NCI-H510A (cell line): ENCODE measurements around the gene B4GALT7.
"Not testable (repeated sequence)": the region's sequence is repeated elsewhere in the genome, so short reads cannot be mapped to it uniquely, and the experiment has no call there.

Experiments used
- DNase-seq: peaks from one replicate; lab custom pipeline; 2025; lab: John Stamatoyannopoulos, UW

B4GALT7 gene, protein sequence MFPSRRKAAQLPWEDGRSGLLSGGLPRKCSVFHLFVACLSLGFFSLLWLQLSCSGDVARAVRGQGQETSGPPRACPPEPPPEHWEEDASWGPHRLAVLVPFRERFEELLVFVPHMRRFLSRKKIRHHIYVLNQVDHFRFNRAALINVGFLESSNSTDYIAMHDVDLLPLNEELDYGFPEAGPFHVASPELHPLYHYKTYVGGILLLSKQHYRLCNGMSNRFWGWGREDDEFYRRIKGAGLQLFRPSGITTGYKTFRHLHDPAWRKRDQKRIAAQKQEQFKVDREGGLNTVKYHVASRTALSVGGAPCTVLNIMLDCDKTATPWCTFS

GRCh38 chr5:177599731-177600507 lies at the start of gene B4GALT7:
B4GALT7 (plus strand) TSS chr5:177600132; CDS start chr5:177600211, 79 bp downstream.
- peak; percentile 52 for DNase-seq

DNA sequence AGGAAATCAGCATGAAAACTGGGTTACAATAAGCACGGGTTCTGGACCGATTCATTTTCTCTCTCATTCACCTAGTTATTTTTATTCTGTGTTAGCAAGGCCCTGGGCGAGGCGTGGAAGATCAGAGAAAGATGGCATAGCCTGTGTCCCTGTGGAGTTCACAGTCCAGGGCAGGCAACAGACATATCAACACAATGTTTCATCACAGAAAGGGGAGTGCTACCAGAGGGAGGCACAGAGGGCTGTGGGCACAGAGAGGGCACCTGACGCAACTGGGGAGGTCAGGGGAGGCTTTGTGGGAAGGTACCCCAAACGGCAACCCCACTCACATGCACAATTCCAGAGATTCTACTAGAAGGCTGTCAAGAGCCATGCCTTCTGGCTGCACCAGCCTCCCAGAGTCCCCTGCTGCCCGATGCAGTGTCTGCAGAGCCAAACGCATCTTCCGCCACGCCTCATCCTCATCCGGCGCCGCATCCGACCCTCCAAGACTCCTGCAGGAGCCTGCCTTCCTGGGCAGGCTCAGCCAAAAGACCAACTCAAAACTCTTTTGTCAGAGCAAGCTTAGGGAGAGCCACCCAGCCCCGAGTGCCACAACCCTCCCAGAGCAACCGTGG lies 47.0 kb upstream of the B4GALT7 start:
- no peak for DNase-seq

- DNase-seq = no peak
Observed at GRCh38 chr5:177553671-177554429, 46.1 kb upstream of the B4GALT7 start.

- DNase-seq = peak; percentile 76
Observed at GRCh38 chr5:177554474-177555111, 45.3 kb upstream of the B4GALT7 start, which contains the start of gene FAM193B. FAM193B (minus strand) TSS chr5:177554563; CDS start chr5:177554458, 105 bp downstream.

- no peak for DNase-seq
Observed at GRCh38 chr5:177555228-177555627, 44.7 kb upstream of the B4GALT7 start.

- no peak for DNase-seq
Observed at GRCh38 chr5:177555665-177556064, 44.3 kb upstream of the B4GALT7 start.

DNA sequence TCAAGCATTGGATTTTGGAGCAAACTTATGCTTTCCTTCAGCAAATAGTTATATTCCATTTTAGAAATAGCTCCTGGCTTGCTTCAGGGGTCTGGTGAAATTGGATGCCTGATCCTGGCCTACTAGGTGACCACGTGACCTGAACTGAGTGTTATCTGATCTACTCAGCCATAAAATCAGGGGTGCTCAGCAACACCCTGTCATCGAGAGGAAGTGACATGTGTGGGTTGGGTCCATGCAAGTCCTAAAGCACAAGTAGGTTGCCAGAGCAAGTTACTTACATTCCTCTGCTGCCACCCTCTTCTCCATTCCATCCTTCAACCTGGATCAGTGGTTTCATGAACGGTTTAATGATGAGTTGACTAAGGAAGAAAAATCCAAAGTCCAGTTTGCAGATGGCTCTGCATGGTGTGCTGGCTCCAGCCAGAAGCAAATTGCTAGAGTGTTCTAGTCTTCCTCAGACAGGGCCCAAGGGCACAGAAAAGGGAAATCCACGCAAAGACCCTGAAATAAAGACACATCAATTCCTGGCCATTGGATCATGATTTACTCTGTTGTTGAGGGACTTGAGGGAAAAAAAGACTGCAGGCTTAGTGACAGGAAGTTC lies 42.8 kb upstream of the B4GALT7 start:
- no peak for DNase-seq

DNA sequence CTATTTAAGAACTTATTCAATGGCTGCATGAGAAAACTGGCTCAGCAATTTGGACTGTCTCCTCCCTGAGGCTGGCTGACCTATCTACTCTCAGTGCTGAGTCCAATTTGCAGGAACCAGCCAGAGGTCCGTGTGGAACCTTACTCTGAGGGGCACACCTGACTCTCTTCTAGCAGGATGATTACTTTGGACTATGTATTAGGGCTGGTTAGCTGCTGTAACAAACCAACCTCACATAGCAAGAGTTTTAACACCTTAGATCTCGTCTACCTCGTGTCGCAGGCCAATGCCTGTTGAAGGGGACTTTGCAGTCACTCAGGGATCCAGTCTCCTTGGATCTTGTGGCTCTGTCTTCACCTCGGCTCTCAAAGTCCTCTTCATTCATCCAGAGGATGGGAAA lies 42.1 kb upstream of the B4GALT7 start:
- no peak for DNase-seq

GRCh38 chr5:177559446-177559941 lies 40.4 kb upstream of the B4GALT7 start:
- not testable (repeated sequence) for DNase-seq

DNA sequence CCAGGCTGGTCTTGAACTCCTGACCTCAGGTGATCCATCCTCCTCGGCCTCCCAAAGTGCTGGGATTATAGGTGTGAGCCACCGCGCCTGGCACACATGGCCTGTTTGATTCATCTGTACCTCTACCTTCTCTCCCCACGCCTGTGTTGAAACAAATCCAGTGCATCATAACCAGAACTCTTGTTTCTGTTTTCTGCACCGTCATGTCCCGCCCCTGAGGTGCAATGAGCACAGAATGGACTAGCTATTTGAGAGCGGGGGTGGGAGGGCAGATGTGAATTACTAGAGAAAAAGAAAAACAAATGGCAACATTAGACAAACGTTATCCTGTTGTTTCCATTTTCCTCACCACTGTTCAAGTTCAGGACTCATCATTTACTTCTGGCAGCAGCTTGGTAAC lies 34.9 kb upstream of the B4GALT7 start:
- no peak for DNase-seq

DNA sequence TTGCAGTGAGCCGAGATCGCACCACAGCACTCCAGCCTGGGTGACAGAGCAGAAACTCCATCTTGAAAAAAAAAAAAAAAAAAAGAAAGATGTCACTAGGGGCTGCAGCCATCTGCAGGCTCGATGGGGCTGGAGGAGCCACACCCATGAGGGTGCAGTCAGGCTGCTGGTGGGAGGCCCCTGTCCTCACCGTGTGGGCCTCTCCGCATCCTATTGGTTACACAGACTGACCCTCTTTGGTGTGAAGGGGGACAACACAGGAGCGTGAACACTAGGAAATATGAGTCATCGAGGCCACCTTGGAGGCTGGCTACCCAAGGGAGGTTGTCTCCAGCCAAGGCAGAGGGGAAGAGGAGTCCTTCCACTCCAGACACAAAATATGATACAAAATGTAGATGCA lies 31.6 kb upstream of the B4GALT7 start:
- DNase-seq = no peak

GRCh38 chr5:177569894-177570293 lies 30.0 kb upstream of the B4GALT7 start:
- DNase-seq = no peak

- no peak for DNase-seq
Observed at GRCh38 chr5:177575488-177575887, 24.4 kb upstream of the B4GALT7 start.

GRCh38 chr5:177576169-177576568 lies 23.8 kb upstream of the B4GALT7 start:
- no peak for DNase-seq

DNA sequence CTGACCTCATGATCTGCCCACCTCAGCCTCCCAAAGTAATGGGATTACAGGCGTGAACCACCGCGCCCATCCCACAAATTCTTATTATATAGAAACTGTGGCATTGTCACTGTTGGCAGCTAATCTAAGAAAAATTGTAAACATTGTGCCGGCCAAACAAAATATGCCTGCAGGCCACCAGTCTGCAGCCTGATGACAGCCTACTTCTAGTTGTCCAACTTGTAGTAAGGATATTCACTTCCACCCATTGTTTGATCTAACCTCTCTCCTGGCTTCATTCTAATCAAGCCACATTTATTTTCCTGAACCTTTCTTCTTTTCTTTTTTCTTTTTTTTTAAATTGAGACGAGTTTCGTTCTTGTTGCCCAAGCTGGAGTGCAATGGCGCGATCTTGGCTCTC lies 21.6 kb upstream of the B4GALT7 start:
- DNase-seq = no peak

DNA sequence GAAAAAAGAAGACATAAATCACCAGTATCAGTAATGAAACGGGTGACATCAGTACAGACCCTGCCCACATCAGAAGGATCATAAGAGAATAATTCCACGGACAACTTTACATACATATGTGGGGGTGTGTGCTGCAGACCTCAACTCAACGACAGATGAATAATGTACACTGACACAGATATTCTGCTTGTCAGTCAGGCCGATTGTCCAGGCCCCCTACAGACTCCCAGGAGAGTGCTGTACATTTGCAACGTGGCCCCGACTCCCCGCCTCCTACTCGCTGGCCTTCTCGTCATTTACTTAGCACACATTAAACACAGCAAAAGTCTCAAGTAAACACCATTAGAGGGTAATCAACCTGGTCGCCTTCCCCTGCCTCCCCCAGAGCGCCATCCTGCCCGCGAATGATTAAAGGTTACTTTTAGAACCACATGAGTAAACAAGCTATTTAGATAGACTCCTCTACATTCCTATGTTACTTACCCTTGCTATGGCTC lies 11.5 kb upstream of the B4GALT7 start:
- no peak for DNase-seq

- DNase-seq = no peak
Observed at GRCh38 chr5:177590406-177590805, 9.5 kb upstream of the B4GALT7 start.

- no peak for DNase-seq
Observed at GRCh38 chr5:177591690-177592009, 8.3 kb upstream of the B4GALT7 start.

- peak; percentile 81 for DNase-seq
Observed at GRCh38 chr5:177592010-177592834, 7.7 kb upstream of the B4GALT7 start, which contains the start of gene TMED9. TMED9 (plus strand) TSS chr5:177592203; CDS start chr5:177592215, 12 bp downstream.

DNA sequence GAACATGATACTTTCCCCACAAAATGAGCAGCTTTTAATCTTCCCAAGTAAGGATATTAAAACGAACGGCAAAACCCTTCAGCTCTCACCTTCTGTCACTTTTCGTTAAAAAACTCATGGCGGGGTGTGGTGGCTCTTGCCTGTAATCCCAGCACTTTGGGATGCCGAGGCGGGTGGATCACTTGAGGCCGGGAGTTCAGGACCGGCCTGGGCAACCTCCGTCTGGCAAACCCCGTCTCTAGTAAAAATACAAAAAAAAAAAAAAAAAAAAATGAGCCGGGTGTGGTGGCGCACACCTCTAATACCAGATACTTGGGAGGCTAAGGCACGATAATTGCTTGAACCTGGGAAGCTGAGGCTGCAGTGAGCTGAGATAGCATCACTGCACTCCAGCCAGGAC lies 7.0 kb upstream of the B4GALT7 start:
- no peak for DNase-seq
